K562 (cell line): ENCODE data around the gene YARS1.

Experiments
- FOXA3 ChIP-seq, 2 experiments: fragments of 450-650 bp in 1 of 2; sonication (generic) in 1 of 2; formaldehyde crosslinking; IDR thresholded peaks in 1 of 2; conservative IDR thresholded peaks in 1 of 2; 2 replicates each; pipeline versions ENCODE4 v1.4.0 to v1.8.0; 2020 to 2022; ENCODE audit warnings: mild to moderate bottlenecking in 2 of 2, missing genetic modification reagents in 1 of 2
- HMGN3 ChIP-seq: IDR thresholded peaks from 2 replicates; pipeline ENCODE4 v1.6.1; 2011; ENCODE audit warnings: borderline replicate concordance, low read depth, mild to moderate bottlenecking, mixed read lengths, low read length; ENCODE audit not compliant: insufficient read length; ENCODE audit errors: extremely low read depth
- IFI16 ChIP-seq: fragments of 250-450 bp; sonication (Bioruptor Pico); IDR thresholded peaks from 2 replicates; pipeline ENCODE4 v2.1.2; 2022; ENCODE audit warnings: mild to moderate bottlenecking, inconsistent platforms
- JUND ChIP-seq, 2 experiments: IDR thresholded peaks; 2 replicates in 1 of 2; 3 replicates in 1 of 2; pipeline ENCODE4 v1.6.1; 2011; ENCODE audit warnings: borderline replicate concordance in 2 of 2, low read depth in 2 of 2, low read length in 2 of 2, improper control_type of control experiment in 1 of 2, missing biosample characterization in 1 of 2, missing genetic modification characterization in 1 of 2, missing genetic modification reagents in 1 of 2
- PHB2 ChIP-seq: fragments of 450-650 bp; IDR thresholded peaks from 2 replicates; pipeline ENCODE4 v1.6.1; 2017; ENCODE audit warnings: low read depth
- RFX5 ChIP-seq: IDR thresholded peaks from 2 replicates; pipeline ENCODE4 v1.6.1; 2011; ENCODE audit warnings: low read depth, mild to moderate bottlenecking, improper control_type of control experiment, low read length
- SRSF3 ChIP-seq: fragments of 200-400 bp; formaldehyde crosslinking; IDR thresholded peaks from 2 replicates; pipeline ENCODE4 v1.6.1; 2016; ENCODE audit warnings: mild to moderate bottlenecking, low read length, moderate library complexity; ENCODE audit not compliant: insufficient read depth
- U2AF2 ChIP-seq: fragments of 200-400 bp; formaldehyde crosslinking; optimal IDR thresholded peaks from 2 replicates; pipeline ENCODE3; 2017; ENCODE audit warnings: low read depth, mild to moderate bottlenecking, low read length
- ZKSCAN1 ChIP-seq: fragments of 150-350 bp; IDR thresholded peaks from 2 replicates; pipeline ENCODE4 v1.6.1; 2016; ENCODE audit warnings: low read depth, low read length
- ZNF140 ChIP-seq: fragments of 250-450 bp; sonication (Bioruptor Pico); IDR thresholded peaks from 2 replicates; pipeline ENCODE4 v1.8.0; 2021; ENCODE audit warnings: moderate library complexity, mild to moderate bottlenecking, inconsistent platforms
- TF ChIP-seq, protein P1 (sequence below), 3 experiments: IDR thresholded peaks in 2 of 3; conservative IDR thresholded peaks in 1 of 3; 2 replicates each; pipeline ENCODE4 v1.5.1; 2011 to 2012; ENCODE audit warnings: low read length in 3 of 3, mild to moderate bottlenecking in 3 of 3, control low read depth in 2 of 3, improper control_type of control experiment in 1 of 3, inconsistent platforms in 1 of 3, low read depth in 1 of 3, mixed read lengths in 1 of 3, moderate library complexity in 1 of 3; ENCODE audit not compliant: insufficient read depth in 2 of 3
- TF ChIP-seq, protein P2 (sequence below), 2 experiments: fragments of 450-650 bp; IDR thresholded peaks; 2 replicates each; pipeline ENCODE4 v1.6.1; 2016
- TF ChIP-seq, protein P3 (sequence below): fragments of 450-650 bp; IDR thresholded peaks from 2 replicates; pipeline ENCODE4 v1.7.1; 2018; ENCODE audit warnings: mild to moderate bottlenecking, low read depth; ENCODE audit not compliant: partially characterized antibody
- TF ChIP-seq, protein P4 (sequence below): IDR thresholded peaks from 3 replicates; pipeline ENCODE4 v1.6.1; 2011; ENCODE audit warnings: borderline replicate concordance, mild to moderate bottlenecking, moderate library complexity; ENCODE audit not compliant: insufficient read length; ENCODE audit errors: extremely low read depth

DNA sequence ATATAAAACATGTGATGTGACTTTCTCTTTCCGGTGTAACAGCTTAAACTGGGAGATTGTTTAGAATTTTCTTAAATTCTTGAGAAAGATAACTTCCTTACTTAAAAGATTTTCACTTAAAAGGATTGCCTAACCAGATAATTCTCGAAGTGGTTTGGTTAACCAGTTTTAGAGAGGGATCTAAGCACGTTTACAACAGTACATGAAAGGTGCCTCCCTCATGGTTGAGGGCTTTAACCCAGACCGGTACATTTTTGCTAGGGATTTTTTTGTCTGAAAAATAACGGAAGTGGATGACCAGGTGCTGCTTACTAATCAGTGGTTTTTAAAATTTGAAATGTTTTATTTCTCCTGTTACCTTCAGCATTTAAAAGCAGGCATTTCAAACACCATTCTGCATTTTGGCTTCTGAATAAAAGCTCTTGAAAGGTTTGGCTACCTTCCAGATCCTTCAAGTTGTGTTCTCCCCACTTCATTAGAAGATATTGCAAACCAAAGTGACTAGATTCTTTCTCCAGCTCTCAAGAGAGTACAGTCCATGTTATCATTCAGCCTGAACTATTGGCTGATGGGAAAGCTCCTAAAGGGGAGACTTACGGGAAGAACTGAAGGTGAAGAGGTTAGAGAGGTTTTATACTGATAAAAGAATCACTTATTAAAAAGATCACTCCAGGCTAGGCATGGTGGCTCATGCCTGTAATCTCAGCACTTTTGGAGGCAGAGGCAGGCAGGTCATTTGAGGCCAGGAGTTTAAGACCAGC lies 13.1 kb upstream of the YARS1 start:
- TF ChIP-seq, protein P1, sequence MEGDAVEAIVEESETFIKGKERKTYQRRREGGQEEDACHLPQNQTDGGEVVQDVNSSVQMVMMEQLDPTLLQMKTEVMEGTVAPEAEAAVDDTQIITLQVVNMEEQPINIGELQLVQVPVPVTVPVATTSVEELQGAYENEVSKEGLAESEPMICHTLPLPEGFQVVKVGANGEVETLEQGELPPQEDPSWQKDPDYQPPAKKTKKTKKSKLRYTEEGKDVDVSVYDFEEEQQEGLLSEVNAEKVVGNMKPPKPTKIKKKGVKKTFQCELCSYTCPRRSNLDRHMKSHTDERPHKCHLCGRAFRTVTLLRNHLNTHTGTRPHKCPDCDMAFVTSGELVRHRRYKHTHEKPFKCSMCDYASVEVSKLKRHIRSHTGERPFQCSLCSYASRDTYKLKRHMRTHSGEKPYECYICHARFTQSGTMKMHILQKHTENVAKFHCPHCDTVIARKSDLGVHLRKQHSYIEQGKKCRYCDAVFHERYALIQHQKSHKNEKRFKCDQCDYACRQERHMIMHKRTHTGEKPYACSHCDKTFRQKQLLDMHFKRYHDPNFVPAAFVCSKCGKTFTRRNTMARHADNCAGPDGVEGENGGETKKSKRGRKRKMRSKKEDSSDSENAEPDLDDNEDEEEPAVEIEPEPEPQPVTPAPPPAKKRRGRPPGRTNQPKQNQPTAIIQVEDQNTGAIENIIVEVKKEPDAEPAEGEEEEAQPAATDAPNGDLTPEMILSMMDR (IDR thresholded peaks at IDR 0.05 in 2 of 3, conservative IDR thresholded peaks at IDR 0.05 in 1 of 3; ENCODE audit: insufficient read depth in 2 of 3, low read depth in 1 of 3, low read length in 3 of 3) = no peak
- TF ChIP-seq ZNF140 (CRISPR knock-in tag) (no peak), RFX5 (no peak), FOXA3 (CRISPR knock-in tag; conservative IDR thresholded peaks at IDR 0.05 in 1 of 2, IDR thresholded peaks at IDR 0.05 in 1 of 2) (no peak), JUND (IDR thresholded peaks at IDR 0.05; ENCODE audit: borderline replicate concordance, low read depth, low read length) (no peak), JUND (tag; IDR thresholded peaks at IDR 0.05; ENCODE audit: borderline replicate concordance, low read depth, low read length) (no peak), PHB2 (no peak), IFI16 (no peak), SRSF3 (no peak), HMGN3 (no peak), ZKSCAN1 (no peak), U2AF2 (no peak)
- TF ChIP-seq, protein P2, sequence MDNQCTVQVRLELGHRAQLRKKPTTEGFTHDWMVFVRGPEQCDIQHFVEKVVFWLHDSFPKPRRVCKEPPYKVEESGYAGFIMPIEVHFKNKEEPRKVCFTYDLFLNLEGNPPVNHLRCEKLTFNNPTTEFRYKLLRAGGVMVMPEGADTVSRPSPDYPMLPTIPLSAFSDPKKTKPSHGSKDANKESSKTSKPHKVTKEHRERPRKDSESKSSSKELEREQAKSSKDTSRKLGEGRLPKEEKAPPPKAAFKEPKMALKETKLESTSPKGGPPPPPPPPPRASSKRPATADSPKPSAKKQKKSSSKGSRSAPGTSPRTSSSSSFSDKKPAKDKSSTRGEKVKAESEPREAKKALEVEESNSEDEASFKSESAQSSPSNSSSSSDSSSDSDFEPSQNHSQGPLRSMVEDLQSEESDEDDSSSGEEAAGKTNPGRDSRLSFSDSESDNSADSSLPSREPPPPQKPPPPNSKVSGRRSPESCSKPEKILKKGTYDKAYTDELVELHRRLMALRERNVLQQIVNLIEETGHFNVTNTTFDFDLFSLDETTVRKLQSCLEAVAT (IDR thresholded peaks at IDR 0.05) = no peak
- TF ChIP-seq, protein P3, sequence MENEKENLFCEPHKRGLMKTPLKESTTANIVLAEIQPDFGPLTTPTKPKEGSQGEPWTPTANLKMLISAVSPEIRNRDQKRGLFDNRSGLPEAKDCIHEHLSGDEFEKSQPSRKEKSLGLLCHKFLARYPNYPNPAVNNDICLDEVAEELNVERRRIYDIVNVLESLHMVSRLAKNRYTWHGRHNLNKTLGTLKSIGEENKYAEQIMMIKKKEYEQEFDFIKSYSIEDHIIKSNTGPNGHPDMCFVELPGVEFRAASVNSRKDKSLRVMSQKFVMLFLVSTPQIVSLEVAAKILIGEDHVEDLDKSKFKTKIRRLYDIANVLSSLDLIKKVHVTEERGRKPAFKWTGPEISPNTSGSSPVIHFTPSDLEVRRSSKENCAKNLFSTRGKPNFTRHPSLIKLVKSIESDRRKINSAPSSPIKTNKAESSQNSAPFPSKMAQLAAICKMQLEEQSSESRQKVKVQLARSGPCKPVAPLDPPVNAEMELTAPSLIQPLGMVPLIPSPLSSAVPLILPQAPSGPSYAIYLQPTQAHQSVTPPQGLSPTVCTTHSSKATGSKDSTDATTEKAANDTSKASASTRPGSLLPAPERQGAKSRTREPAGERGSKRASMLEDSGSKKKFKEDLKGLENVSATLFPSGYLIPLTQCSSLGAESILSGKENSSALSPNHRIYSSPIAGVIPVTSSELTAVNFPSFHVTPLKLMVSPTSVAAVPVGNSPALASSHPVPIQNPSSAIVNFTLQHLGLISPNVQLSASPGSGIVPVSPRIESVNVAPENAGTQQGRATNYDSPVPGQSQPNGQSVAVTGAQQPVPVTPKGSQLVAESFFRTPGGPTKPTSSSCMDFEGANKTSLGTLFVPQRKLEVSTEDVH = no peak
- TF ChIP-seq, protein P4, sequence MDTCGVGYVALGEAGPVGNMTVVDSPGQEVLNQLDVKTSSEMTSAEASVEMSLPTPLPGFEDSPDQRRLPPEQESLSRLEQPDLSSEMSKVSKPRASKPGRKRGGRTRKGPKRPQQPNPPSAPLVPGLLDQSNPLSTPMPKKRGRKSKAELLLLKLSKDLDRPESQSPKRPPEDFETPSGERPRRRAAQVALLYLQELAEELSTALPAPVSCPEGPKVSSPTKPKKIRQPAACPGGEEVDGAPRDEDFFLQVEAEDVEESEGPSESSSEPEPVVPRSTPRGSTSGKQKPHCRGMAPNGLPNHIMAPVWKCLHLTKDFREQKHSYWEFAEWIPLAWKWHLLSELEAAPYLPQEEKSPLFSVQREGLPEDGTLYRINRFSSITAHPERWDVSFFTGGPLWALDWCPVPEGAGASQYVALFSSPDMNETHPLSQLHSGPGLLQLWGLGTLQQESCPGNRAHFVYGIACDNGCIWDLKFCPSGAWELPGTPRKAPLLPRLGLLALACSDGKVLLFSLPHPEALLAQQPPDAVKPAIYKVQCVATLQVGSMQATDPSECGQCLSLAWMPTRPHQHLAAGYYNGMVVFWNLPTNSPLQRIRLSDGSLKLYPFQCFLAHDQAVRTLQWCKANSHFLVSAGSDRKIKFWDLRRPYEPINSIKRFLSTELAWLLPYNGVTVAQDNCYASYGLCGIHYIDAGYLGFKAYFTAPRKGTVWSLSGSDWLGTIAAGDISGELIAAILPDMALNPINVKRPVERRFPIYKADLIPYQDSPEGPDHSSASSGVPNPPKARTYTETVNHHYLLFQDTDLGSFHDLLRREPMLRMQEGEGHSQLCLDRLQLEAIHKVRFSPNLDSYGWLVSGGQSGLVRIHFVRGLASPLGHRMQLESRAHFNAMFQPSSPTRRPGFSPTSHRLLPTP = no peak
